ENCODE results near the gene GORAB.

DNA sequence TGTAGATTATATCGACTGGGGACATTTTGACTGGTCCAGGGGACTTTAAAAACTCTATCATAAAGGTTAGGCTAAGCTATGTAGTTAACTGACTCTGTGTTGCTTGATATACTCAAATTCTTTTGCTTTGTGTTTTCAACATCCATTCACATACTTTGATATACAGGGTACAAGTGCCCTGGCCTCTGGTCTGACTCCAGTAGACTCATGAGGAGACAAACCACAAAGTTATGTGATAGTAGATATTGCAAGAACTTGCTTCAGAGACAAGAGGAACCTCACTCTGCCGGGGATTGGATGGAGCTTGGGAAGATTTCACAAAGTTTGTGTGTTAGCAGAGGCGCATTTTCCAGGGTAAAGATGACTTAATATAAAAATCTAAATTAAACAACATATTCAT is 1.3 kb downstream of the GORAB start:
- TF ChIP-seq, protein P1, sequence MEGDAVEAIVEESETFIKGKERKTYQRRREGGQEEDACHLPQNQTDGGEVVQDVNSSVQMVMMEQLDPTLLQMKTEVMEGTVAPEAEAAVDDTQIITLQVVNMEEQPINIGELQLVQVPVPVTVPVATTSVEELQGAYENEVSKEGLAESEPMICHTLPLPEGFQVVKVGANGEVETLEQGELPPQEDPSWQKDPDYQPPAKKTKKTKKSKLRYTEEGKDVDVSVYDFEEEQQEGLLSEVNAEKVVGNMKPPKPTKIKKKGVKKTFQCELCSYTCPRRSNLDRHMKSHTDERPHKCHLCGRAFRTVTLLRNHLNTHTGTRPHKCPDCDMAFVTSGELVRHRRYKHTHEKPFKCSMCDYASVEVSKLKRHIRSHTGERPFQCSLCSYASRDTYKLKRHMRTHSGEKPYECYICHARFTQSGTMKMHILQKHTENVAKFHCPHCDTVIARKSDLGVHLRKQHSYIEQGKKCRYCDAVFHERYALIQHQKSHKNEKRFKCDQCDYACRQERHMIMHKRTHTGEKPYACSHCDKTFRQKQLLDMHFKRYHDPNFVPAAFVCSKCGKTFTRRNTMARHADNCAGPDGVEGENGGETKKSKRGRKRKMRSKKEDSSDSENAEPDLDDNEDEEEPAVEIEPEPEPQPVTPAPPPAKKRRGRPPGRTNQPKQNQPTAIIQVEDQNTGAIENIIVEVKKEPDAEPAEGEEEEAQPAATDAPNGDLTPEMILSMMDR (IDR thresholded peaks at IDR 0.05; ENCODE audit: poor library complexity, severe bottlenecking) = no peak
- TF ChIP-seq MXI1 (conservative IDR thresholded peaks at IDR 0.05; ENCODE audit: poor library complexity, severe bottlenecking) (no peak), EP300 (conservative IDR thresholded peaks at IDR 0.05; ENCODE audit: poor library complexity, severe bottlenecking) (no peak), SMC3 (conservative IDR thresholded peaks at IDR 0.05; ENCODE audit: poor library complexity) (no peak), RAD21 (conservative IDR thresholded peaks at IDR 0.05) (no peak)
- TF ChIP-seq, protein P2, sequence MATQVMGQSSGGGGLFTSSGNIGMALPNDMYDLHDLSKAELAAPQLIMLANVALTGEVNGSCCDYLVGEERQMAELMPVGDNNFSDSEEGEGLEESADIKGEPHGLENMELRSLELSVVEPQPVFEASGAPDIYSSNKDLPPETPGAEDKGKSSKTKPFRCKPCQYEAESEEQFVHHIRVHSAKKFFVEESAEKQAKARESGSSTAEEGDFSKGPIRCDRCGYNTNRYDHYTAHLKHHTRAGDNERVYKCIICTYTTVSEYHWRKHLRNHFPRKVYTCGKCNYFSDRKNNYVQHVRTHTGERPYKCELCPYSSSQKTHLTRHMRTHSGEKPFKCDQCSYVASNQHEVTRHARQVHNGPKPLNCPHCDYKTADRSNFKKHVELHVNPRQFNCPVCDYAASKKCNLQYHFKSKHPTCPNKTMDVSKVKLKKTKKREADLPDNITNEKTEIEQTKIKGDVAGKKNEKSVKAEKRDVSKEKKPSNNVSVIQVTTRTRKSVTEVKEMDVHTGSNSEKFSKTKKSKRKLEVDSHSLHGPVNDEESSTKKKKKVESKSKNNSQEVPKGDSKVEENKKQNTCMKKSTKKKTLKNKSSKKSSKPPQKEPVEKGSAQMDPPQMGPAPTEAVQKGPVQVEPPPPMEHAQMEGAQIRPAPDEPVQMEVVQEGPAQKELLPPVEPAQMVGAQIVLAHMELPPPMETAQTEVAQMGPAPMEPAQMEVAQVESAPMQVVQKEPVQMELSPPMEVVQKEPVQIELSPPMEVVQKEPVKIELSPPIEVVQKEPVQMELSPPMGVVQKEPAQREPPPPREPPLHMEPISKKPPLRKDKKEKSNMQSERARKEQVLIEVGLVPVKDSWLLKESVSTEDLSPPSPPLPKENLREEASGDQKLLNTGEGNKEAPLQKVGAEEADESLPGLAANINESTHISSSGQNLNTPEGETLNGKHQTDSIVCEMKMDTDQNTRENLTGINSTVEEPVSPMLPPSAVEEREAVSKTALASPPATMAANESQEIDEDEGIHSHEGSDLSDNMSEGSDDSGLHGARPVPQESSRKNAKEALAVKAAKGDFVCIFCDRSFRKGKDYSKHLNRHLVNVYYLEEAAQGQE (IDR thresholded peaks at IDR 0.05; ENCODE audit: borderline replicate concordance) = no peak
